ENCODE results near the gene VPS37D.

- TF ChIP-seq SP1 (IDR thresholded peaks at IDR 0.05) = no peak
- no peak for TF ChIP-seq BHLHE40 (IDR thresholded peaks at IDR 0.05; ENCODE audit: borderline replicate concordance)
- no peak for TF ChIP-seq ELF4 (IDR thresholded peaks at IDR 0.05)
- TF ChIP-seq ZNF384 (IDR thresholded peaks at IDR 0.05) = no peak
- TF ChIP-seq FOXK2 (IDR thresholded peaks at IDR 0.05) = no peak
- no peak for TF ChIP-seq FOXA1 (IDR thresholded peaks at IDR 0.05)
- TF ChIP-seq CTBP1 (IDR thresholded peaks at IDR 0.05; ENCODE audit: borderline replicate concordance) = no peak
- TF ChIP-seq FOXM1 (IDR thresholded peaks at IDR 0.05; ENCODE audit: borderline replicate concordance) = no peak
- no peak for TF ChIP-seq L3MBTL2 (conservative IDR thresholded peaks at IDR 0.05)
- no peak for TF ChIP-seq LEF1 (IDR thresholded peaks at IDR 0.05; ENCODE audit: borderline replicate concordance)
- no peak for TF ChIP-seq ARNT (IDR thresholded peaks at IDR 0.05)
- TF ChIP-seq TARDBP (IDR thresholded peaks at IDR 0.05) = no peak
These were observed 52.2 kb downstream of the VPS37D start for GRCh38 chr7:73719806-73720169.
